ENCODE results near the gene AQP2.

- TF ChIP-seq CTCF (IDR thresholded peaks at IDR 0.05), result no peak
- no peak for TF ChIP-seq POLR2AphosphoS5 (IDR thresholded peaks at IDR 0.05)
- TF ChIP-seq POLR2A (IDR thresholded peaks at IDR 0.05), result no peak
These were observed 14.5 kb downstream of the AQP2 start for GRCh38 chr12:49964849-49965624.

All from prostate gland (tissue), 2 donors.